Activated T-cell treated with anti-CD3 and anti-CD28 coated beads, Interleukin-2, amount 50 U/mL, for 48 hours (primary cell): Measurements from ENCODE around the gene ASB16.
A peak's percentile ranks its signal among the peaks of the same experiment; 100 is the strongest.

Experiments
- DNase-seq, 2 experiments: peaks; one replicate each; pipeline ENCODE4 v3.0.0-alpha.2; 2020

ASB16 gene

DNA sequence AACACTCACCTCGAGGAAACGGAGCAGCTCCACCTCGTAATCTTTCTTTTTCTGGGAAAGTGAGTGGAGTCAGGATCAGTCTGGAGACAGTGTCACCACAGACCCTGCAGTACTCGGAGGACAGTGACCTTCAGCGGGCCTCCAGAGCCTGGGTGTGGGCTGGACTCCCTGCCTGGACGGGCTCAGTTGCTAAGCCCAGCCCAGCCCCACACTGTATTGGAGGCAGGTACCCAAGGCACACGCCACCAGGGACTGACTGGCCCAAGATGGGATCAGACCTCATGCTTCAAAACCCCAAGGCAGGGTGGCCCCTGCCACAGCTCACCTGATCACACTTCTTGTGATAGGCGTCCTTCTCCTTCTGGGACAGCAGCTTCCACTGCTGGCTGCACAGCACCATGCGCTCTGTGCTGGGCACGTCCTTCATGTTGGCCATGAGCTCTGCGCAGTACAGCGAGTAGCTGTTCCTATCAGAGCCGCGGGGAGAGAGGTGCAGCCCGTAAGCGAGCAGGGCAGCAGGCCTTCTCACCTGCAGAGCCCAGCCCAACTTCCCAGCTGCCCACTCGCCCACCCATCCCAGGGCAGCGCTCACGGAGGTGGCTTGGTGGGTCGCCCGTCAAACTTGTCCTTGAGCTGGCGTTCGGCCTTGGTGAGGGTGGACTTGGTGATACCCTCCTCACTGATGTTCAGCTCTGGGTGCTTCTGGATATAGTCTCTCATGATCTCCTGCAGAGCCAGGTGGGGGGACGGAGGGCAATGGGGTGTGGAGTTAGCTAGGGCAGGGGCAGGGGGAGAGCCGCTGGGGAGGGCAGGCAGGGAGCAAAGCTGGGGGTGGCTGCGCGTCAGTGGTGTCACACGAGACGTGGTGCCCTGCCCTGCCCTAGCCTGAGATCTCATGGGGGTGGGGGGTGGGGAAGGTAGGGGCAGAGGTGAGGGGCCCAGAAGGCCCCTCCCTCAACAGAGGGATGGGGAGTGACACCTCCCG, 41.1 kb downstream of the ASB16 start:
- no peak for DNase-seq

DNA sequence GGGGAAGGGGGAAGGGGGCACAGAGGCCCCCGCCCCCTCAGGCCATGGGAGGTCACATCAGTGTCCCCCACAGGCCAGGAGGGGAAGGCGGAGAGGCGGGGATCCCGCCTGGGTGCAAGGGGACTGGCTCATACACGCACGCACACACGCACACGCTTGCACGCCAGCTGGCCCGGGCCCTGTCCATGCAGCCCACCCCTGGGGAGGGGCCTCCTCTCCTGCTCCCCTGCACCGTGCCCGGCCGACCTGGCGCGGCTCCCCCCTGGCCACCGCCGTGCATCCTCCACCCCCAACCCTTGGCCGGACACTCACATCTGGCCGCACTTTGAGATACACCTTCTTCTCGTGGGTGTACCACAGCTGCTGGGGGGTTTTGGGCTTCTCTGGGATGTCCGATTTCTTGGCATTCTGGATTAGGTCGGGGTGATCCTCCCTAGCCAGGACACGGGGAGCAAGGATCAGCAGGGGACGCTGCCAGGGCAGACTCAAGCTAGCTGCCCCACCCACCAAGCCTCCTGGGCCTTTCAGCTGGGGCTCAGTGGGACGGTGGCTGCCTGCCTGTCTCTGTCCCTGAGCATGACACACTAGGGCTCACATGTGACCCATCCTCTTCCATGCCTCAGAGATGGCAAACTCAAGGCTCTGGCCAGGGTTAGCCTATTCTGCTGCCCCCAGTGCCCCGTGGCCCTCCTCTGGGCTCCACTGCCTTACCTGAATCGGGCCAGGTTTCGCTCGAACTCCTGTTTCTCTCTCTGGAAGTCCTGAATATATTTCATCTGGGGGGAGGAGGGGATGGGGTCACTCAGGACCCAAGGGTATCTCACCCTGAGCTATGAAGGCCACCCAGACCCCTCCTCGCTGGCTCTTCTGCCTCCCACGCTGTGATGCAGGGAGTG, 42.3 kb downstream of the ASB16 start:
- DNase-seq, result no peak

DNA sequence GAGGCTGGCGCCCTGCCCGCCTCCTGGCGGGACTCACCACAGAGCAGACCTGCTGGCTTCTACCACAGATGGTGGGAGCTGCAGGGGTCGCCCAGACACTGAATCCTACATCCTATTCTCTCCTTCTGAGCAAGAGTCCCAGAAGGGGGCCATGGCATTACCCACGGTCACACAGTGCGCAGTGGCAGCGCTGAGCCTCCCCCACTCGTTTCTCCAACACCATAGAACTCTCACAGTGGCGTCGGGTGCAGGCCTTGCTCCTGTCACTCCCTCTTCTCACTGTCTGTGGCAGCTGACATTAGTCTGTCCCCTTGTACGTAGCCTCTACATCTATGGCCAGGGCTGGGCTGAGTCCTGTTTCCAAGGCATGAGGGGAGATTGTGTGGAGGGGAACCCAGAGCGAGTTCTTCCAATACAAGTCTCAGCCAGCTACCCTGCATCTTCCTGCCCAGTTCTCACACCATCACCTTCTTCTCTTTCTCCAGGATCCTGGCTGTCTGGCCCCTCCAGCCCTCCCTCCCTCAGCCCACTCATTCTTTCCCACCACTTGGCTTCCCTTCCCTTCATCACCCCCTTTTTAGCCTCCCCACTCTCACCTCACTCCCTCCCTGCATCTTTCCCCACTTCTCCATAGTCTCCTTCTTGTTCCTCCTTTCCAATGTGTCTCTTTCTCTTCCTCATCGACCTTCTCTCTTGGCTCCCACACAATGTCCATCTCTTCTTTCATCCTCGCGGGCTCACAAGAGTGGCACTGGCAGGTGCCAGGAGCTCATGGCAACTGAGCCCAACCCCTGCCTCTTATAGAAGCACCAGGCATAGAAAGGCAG, 43.1 kb downstream of the ASB16 start:
- DNase-seq, result no peak

DNA sequence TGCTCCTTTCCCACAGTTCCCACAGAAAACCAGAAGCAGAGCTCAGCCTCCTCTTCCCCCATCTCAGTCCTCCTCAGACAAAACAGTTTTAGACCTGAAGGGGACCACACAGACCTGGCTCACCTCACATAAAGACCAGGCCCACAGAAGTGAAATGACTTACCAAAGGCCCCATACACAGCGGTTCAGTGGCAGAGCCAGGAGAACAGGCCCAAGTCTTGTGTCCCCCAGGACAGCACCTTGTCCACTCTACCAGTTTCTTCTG, 43.7 kb downstream of the ASB16 start:
- DNase-seq, result no peak

DNA sequence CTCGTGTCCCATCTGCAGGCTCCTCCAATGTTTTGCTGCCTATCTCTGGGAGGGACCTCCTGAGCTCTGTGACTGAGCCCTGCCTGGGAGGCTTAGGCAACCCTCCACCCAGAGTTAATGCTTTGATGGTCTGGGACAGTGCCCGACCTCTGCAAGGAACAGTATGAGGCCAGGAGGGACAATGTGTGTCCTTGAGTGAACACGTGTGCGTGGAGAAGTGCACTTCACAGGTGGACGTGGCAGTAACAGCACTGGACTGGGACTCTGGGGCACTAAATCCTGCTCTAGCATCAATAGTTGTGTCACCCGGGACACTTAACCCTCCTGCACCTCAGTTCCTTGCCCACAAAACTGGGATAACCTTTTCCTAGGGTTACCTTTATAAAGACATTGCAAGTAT, 44.4 kb downstream of the ASB16 start:
- no peak for DNase-seq

DNA sequence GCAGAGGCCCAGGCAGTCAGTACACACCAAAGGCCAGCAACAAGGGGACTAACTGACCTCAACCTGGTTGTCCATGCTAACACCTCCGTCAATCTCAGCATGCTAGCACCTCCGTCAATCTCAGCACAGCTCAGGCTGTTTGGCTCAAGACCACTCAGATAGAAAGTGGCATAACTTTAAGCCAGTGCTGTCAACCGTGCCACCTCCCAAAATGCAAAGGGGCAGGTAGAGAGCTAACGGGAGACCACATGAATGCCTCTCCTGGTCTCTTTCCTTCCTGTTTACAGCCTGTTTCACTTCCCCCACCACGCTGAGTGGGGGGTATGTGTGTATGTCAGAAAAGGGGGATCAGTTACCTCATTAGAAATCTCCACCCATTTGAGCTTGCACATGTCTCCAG, 45.7 kb downstream of the ASB16 start:
- no peak for DNase-seq

DNA sequence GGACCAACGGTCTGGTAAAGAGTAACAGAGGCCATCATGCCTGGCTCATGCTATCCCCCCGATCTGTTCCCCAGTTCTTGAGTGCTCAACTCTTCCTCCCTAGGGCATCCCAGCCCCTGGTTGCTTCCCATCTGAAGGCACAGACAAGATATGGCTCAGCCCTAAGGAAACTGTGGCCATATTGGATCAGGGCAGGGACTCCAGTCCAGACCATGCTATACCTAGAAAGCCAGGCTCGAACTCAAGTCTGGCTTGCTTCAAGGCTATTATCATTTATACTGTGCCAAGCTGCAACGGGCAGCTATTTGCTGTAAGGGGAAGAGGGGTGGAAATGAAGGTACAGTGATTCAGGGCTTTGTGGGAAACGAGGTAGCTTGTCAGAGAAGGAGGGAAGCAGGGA, 46.2 kb downstream of the ASB16 start:
- peak in 1 of 2 experiments; percentile 53 for DNase-seq

DNA sequence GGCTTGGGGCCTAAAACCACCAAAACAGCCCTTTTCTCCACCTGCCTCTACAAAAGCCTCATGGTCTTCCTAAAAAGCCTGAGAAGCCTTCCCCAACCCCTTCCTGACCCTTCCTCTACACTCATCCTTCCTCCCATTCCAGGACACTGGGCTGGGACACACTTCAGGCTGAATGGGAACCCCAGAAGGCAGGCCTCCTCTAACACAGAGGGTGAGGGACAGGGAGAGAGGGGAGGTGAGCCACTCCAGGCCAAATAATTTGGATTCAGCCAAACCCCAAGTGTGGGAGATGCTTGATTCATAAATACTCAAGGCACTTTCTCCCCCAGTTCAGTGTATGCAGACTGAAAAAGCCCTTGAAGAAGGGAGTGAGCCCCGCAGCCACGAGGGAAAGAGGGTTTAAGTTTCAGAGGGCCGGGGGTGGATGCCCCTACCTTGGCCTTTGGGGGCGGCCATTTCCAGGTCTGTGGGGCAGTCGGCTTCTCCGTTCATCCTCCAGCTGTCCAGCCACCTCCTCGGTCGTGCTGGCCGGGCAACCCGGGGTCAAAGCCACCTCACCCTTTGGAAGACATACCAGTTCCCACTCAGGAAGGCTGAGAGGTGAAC, 47.3 kb downstream of the ASB16 start:
- DNase-seq, result no peak

DNA sequence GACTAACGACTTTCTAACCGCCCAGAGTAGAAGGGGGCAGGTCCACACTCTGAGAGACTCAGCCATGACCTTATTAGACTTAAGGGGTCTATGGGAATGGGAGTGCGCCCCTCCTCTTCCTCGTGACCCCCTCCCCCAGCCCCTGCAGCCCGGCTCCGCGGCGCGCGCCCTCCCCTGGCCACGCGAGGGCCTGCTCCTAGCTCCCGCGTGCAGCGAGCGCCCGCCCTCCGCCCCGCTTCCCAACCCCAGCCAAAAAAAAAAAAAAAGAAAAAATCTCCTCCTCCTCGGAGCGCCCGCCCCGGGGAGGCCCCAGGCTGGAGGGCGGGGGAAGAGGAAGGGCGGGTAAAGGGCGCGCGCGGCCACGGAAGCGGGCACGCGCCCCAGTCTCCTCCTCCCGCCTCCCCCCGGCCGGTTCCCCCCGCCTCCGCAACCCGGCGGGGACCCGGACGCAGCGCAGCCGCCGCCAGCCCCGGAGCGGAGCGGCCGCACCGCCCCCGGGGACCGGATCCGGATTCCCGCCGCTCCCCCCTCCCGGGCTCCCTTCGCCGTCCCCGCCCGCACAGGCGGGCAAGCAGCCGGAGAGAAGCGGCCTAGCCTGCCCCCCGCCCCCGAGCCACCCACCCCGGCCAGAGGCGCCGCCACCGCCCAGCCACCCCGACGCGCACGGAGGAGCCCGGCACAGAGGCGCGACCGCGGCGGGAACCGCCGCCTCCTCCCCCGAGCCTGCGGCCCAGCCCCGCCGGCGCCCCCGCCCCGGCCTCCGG, 48.0 kb downstream of the ASB16 start:
- DNase-seq, result peak; percentile 89 to 92

DNA sequence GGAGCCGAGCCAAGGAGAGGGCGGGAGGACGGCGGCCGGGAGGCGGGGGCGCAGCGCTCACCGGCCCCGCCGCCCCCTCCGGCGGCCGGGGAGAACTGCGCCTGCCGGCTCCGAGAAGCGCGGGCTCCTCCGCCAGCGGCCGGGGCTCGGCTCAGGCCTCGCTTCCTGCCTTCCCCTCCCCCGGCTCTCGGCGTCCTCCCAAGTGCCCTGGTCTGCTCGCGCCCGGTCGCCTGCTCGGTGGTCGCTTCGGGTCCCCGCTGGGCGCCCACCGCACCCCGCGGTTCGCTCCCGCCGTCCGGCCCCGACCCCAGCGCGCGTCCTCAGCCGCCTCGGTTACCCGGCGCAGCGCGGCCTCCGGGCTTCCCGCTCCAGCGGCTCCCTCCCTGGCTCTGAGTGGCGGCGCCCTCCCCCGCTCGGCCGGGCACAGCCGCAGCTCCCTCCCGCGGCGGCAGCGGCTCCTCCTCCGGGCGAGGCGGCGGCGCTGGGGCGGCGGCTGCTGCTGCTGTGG, 48.7 kb downstream of the ASB16 start:
- DNase-seq, result peak; percentile 77 to 84

DNA sequence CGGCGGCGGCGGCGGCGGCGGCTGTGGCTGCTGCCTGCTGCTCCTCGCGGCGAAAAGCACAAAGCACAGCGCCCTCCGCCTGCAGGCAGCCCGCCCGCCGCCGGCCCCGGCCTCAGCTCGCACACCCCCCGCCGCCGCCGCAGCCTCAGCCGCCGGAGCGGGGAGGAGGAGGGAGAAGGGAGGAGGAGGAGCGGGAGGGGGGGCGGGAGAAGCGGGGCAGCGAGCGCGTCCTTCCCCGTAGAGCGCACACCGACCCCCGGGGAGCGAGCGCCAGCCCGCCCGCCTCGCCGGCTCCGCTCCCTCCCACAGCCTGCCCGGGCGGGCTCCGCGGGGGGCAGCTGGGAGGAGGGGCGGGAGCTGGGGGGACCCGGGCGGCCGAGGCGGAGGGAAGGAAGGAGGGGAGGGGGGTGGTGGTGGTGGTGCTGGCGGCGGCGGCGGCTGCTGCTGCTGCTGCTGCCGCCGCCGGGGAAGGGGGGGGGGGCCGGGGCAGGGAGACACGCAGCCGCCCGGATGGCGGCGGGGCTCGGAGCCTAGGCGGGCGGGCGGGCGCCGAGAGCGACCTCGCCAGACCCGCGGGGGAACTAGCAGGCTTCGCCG, 49.2 kb downstream of the ASB16 start, which contains the start of gene UBTF:
UBTF (minus strand) TSS at position 60 of the 597 bp plus-strand sequence. CDS start 1,446 bp downstream, outside the sequence.
- DNase-seq, result peak; percentile 67 to 77

DNA sequence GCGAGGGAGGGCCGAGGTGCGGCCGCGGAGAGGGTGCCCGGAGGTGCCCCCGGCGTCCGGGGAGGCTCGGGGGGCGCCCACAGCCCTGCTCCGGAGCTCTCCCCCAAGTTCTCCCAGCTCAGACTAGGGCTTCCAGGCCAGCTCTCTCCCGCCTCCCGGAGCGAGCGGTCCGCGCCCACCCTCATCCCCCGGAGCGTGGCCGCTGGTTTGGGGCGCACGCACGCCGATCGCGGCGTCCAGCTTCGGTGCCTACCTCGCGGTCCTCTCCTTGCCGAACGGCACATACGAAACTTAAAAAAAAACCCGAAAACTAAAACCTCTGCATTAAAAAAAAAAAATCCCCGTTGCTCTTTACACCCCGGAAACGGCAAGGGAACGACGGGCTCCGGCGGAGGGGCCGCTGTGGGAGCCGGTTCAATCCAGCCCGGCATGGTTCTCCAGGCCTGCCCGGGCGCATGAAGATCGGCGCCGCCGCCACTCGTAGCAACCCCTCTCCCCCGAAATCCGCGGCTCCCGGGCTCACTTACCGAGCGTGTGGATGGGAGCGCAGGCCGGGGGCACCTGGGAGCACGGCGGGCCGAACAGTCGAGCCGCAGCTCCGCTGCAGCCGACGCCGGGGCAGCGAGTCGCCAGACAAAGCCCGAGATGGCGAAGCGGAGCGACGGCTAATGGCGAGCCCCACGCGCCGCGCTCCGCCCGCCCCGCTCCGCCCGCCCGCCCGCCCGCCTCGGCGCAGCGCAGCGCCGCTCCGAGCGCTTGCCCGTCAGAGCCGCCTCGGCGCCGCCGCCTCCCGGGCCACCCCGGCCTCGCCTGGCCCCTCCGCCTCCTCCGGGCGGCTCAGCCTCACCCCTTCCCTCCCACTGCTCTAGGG, 49.9 kb downstream of the ASB16 start:
- peak; percentile 67 to 71 for DNase-seq

DNA sequence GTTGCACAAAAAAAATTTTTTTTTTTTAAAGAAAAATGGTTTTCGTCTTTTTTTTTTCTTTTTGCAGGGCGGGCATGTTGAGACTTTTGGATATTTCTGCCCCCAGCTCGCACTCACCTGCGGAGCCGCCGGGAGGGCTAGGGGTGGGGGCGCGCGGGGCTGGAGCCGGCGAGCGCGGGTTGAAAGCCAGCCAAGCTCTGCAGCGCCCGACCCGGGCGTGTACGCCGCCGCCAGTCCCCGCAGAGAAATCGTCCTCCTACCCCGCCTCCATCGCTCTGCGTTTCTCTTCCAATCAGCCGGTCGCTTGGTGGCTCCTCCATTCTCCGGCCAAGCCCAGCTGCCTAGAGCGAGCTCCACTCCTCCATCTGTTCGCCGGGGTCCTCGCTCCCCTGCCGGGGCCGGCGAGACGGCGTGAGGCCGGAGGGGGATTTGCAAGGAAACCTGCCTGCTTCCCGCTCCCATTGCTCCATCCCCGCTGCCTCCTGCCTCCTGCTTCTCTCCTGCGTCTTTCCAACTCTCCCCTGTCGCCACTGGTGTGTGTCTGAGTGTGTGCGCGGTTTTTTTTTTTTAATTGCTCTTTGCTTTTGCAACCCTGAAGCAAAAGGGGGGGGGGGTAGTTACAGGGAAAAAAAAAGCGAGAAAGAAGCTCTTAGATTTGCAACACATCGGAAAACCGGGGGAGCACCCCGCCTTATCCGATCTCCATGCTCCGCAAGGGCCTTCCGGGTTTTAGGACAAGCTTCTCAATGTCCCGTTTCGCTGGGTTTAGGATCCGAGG, 50.8 kb downstream of the ASB16 start:
- peak; percentile 76 to 82 for DNase-seq

DNA sequence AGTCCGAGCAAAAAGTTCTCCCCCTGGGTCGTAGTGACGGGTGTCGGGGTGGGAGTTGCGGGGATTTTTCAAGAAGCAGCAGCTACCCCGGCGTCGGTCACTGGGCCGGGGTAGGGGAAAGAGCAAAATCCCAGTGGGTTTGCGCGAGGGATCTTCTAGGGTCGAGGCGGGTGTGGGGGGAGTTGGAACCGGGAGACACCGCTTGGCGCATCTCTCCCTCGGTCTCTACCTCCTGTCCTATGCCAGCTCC, 51.3 kb downstream of the ASB16 start:
- peak; percentile 56 to 62 for DNase-seq

DNA sequence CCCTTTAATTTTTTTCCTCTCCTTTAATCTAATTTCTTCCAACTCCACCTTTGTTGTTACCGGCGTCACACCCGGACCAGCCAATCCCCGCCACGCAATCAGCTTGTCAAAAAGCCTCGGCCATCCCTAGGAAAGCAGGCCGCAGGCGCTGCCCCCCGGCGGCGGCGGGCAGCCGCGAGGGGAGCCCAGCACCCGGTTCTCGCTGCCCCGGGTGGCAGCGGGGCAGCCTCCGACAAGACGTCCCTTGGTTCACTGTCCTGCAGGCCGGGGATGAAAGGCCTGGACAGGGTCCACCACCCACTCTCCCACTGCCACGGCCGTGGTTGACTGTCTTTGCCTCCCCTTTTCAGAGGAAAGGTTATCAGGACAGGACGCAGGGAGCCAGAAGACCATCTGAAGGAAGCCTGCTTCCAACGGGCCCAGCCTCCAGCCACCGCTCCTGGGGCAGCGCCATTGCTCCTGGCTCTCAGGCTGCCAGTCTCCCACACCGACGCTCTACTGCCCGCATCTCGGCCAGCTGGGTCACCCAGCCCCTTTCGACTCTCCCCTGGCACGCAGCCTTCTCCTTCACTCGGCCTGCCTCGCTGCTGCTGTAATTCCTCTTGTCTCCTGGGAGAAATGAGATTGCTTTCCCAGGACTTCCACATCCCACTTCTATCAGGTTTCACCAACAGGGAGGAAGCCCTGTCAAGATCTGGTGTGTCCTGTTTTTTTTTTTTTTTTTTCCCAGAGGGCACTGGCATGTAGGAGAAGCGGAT, 51.8 kb downstream of the ASB16 start:
- DNase-seq, result peak; percentile 62 to 66

DNA sequence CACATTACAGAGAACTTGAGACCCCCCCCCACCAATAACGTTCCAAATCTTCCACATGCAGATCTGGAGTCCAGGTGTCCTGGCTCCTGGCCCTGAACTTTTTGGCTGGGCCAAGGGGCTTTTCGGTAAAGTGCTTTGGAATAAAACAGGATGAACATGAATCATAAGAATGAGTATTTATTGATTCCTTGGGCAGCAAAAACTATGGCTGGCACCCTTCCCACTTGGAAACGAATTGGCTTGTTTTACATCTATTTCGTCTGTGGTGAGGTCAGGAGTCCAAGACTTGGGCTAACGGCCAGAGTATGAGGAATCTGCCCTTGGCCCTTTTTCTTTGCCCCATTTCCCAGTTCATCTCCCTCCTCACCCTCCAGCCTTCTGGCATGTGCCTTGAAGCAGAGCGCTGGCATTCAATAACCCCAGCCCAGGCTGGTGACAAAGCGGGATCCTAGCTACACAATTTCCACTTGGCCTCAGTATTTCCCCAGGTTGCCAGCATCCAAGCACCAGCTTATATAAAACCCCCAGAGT, 53.1 kb downstream of the ASB16 start:
- DNase-seq, result no peak
